ENCODE measurements around the gene SYNJ2BP. TPM values are rescaled to one million over a fixed set of nuclear protein-coding genes. Genes with fewer than 3 reads are reported as not detected.

The SYNJ2BP gene
- total RNA-seq, 1 donor: 21.0 TPM

GRCh38 chr14:70398706-70399431 is 18.0 kb downstream of the SYNJ2BP start:
- H3K4me3 ChIP-seq (ENCODE audit: insufficient read depth, low read length): no peak overlapping the region
- no peaks in the 10 kb centered on the region for H3K4me1 ChIP-seq (ENCODE audit: insufficient read depth, low read length)
- H3K27ac ChIP-seq (ENCODE audit: low read depth, low read length): no peak overlapping the region
- no peaks in the 10 kb centered on the region for H3K36me3 ChIP-seq (ENCODE audit: insufficient read depth, low read length)
- no peaks in the 10 kb centered on the region for H3K9me3 ChIP-seq (ENCODE audit: low read depth, low read length)
- DNase-seq (ENCODE audit: insufficient read length, low spot score, missing footprints): peak; percentile 29
- no peak overlapping the region for H3K4me2 ChIP-seq (ENCODE audit: insufficient read depth, low read length)
- no peak overlapping the region for H2AFZ ChIP-seq (ENCODE audit: low read length)
- H4K20me1 ChIP-seq (ENCODE audit: insufficient read depth, low read length): peaks cover 4% of the 10 kb centered on the region
- H3K27me3 ChIP-seq (ENCODE audit: insufficient read depth, low read length): no peaks in the 10 kb centered on the region
- TF ChIP-seq CTCF (IDR thresholded peaks at IDR 0.05; ENCODE audit: extremely low read depth, low read depth, low read length): no peak
- H3K79me2 ChIP-seq (ENCODE audit: insufficient read depth, low read length): no peaks in the 10 kb centered on the region

- H3K4me1 ChIP-seq (ENCODE audit: insufficient read depth, low read length): no peaks in the 10 kb centered on the region
- no peak for TF ChIP-seq CTCF (IDR thresholded peaks at IDR 0.05; ENCODE audit: extremely low read depth, low read depth, low read length)
- no peaks in the 10 kb centered on the region for H3K9me3 ChIP-seq (ENCODE audit: low read depth, low read length)
- H3K27me3 ChIP-seq (ENCODE audit: insufficient read depth, low read length): no peaks in the 10 kb centered on the region
- no peaks in the 10 kb centered on the region for H3K79me2 ChIP-seq (ENCODE audit: insufficient read depth, low read length)
- H3K36me3 ChIP-seq (ENCODE audit: insufficient read depth, low read length): no peaks in the 10 kb centered on the region
- no peak overlapping the region for H3K4me2 ChIP-seq (ENCODE audit: insufficient read depth, low read length)
- no peak overlapping the region for H2AFZ ChIP-seq (ENCODE audit: low read length)
- no peak for DNase-seq (ENCODE audit: insufficient read length, low spot score, missing footprints)
- no peak overlapping the region for H3K27ac ChIP-seq (ENCODE audit: low read depth, low read length)
- no peak overlapping the region for H3K4me3 ChIP-seq (ENCODE audit: insufficient read depth, low read length)
- H4K20me1 ChIP-seq (ENCODE audit: insufficient read depth, low read length): peaks cover 4% of the 10 kb centered on the region
Measured at GRCh38 chr14:70398280-70398679, 18.6 kb downstream of the SYNJ2BP start.

GRCh38 chr14:70397746-70398145 is 19.1 kb downstream of the SYNJ2BP start:
- H3K27me3 ChIP-seq (ENCODE audit: insufficient read depth, low read length): no peaks in the 10 kb centered on the region
- H4K20me1 ChIP-seq (ENCODE audit: insufficient read depth, low read length): peaks cover 4% of the 10 kb centered on the region
- no peaks in the 10 kb centered on the region for H3K79me2 ChIP-seq (ENCODE audit: insufficient read depth, low read length)
- no peak overlapping the region for H2AFZ ChIP-seq (ENCODE audit: low read length)
- no peak overlapping the region for H3K4me2 ChIP-seq (ENCODE audit: insufficient read depth, low read length)
- H3K9me3 ChIP-seq (ENCODE audit: low read depth, low read length): no peaks in the 10 kb centered on the region
- DNase-seq (ENCODE audit: insufficient read length, low spot score, missing footprints): no peak
- H3K4me1 ChIP-seq (ENCODE audit: insufficient read depth, low read length): no peaks in the 10 kb centered on the region
- H3K36me3 ChIP-seq (ENCODE audit: insufficient read depth, low read length): no peaks in the 10 kb centered on the region
- H3K4me3 ChIP-seq (ENCODE audit: insufficient read depth, low read length): no peak overlapping the region
- TF ChIP-seq CTCF (IDR thresholded peaks at IDR 0.05; ENCODE audit: extremely low read depth, low read depth, low read length): no peak
- H3K27ac ChIP-seq (ENCODE audit: low read depth, low read length): no peak overlapping the region

- H4K20me1 ChIP-seq (ENCODE audit: insufficient read depth, low read length): peaks cover 2% of the 10 kb centered on the region
- no peak overlapping the region for H3K4me3 ChIP-seq (ENCODE audit: insufficient read depth, low read length)
- no peaks in the 10 kb centered on the region for H3K27me3 ChIP-seq (ENCODE audit: insufficient read depth, low read length)
- no peaks in the 10 kb centered on the region for H3K9me3 ChIP-seq (ENCODE audit: low read depth, low read length)
- DNase-seq (ENCODE audit: insufficient read length, low spot score, missing footprints): no peak
- no peak for TF ChIP-seq CTCF (IDR thresholded peaks at IDR 0.05; ENCODE audit: extremely low read depth, low read depth, low read length)
- H3K4me2 ChIP-seq (ENCODE audit: insufficient read depth, low read length): no peak overlapping the region
- H3K27ac ChIP-seq (ENCODE audit: low read depth, low read length): no peak overlapping the region
- no peaks in the 10 kb centered on the region for H3K36me3 ChIP-seq (ENCODE audit: insufficient read depth, low read length)
- H3K79me2 ChIP-seq (ENCODE audit: insufficient read depth, low read length): peaks cover 2% of the 10 kb centered on the region
- no peak overlapping the region for H2AFZ ChIP-seq (ENCODE audit: low read length)
- no peaks in the 10 kb centered on the region for H3K4me1 ChIP-seq (ENCODE audit: insufficient read depth, low read length)
Measured at GRCh38 chr14:70394674-70395306, 22.1 kb downstream of the SYNJ2BP start.

Data from osteoblast (primary cell).